SK-N-MC (cell line): ENCODE measurements around the gene ASTN2.

ENCODE experiments used
- EZH2 ChIP-seq: fragments of 200-600 bp; sonication (generic); IDR thresholded peaks from one replicate; pipeline ENCODE4 v1.6.1; 2017; ENCODE audit warnings: antibody characterized with exemption
- FOXP2 ChIP-seq: optimal IDR thresholded peaks from 2 replicates; pipeline ENCODE3; 2011; ENCODE audit warnings: mild to moderate bottlenecking, moderate library complexity; ENCODE audit not compliant: insufficient read depth; ENCODE audit errors: extremely low read length, control extremely low read depth
- POLR2AphosphoS5 ChIP-seq: IDR thresholded peaks from 2 replicates; pipeline ENCODE4 v1.6.1; 2012; ENCODE audit warnings: mild to moderate bottlenecking, low read depth, low read length, borderline replicate concordance

DNA sequence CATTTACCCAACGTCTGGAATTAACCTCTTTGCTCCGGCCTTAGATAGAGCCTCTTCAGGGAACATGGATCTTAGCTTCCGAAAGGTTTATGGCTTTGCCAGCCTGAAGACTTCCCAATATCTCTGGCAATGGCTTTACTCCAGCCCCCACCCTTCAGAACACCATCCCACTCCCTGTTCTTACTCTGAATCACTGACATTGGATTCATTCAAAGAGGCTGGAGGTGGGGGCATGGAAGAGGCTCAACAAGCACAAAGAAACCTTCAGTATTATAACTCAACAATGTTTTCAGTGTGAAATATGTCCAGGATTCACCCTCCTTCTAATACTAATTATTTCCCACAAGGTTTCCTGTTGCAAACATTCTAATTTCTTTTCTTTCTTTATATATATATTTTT is 91.5 kb downstream of the ASTN2 start:
- no peak for TF ChIP-seq EZH2
- TF ChIP-seq POLR2AphosphoS5 = no peak
- no peak for TF ChIP-seq FOXP2
